Activated naive CD4-positive, alpha-beta T cell treated with anti-CD3 and anti-CD28 coated beads for 36 hours (primary cell): Measurements from ENCODE around the gene RAB21. TPM values are rescaled to one million over a fixed set of nuclear protein-coding genes. Genes with fewer than 3 reads are reported as not detected.
"Not testable (repeated sequence)": the region's sequence is repeated elsewhere in the genome, so short reads cannot be mapped to it uniquely, and the experiment has no call there.

Experiments used
- CTCF ChIA-PET: fragments of 350-600 bp; sonication (Branson Sonifier 250); formaldehyde crosslinking; loops from one replicate; lab custom pipeline; 2021; ENCODE audit warnings: antibody characterized with exemption; lab: Charles Lee
- DNase-seq: peaks from one replicate; pipeline ENCODE4 v3.0.0-alpha.2; 2020
- H3K27ac Mint-ChIP-seq: one replicate; pipeline ENCODE4 v1.8.0; 2021; ENCODE audit warnings: mild to moderate bottlenecking, mixed read lengths
- H3K27me3 Mint-ChIP-seq: one replicate; pipeline ENCODE4 v1.8.0; 2021; ENCODE audit warnings: low read depth, mixed read lengths
- H3K36me3 Mint-ChIP-seq: one replicate; pipeline ENCODE4 v1.8.0; 2021; ENCODE audit warnings: low read depth, mixed read lengths
- H3K4me1 Mint-ChIP-seq: one replicate; pipeline ENCODE4 v1.8.0; 2021; ENCODE audit warnings: low read depth, mixed read lengths
- H3K4me3 Mint-ChIP-seq: one replicate; pipeline ENCODE4 v1.8.0; 2021; ENCODE audit warnings: mild to moderate bottlenecking, moderate library complexity, mixed read lengths
- H3K9me3 Mint-ChIP-seq: one replicate; pipeline ENCODE4 v1.8.0; 2021; ENCODE audit warnings: mixed read lengths
- intact Hi-C: fragments of 100-400 bp; cut with micrococcal nuclease; formaldehyde crosslinking; loops from one replicate; pipeline ENCODE4 v1.15.1; 2023
- total RNA-seq, 2 experiments: library from RNA; stranded (reverse); gene quantifications; one replicate each; pipeline ENCODE4 v1.2.3, GENCODE V29; 2021

RAB21 gene
- total RNA-seq, 2 experiments from 2014 or later = 76.3 to 80.3 TPM

DNA sequence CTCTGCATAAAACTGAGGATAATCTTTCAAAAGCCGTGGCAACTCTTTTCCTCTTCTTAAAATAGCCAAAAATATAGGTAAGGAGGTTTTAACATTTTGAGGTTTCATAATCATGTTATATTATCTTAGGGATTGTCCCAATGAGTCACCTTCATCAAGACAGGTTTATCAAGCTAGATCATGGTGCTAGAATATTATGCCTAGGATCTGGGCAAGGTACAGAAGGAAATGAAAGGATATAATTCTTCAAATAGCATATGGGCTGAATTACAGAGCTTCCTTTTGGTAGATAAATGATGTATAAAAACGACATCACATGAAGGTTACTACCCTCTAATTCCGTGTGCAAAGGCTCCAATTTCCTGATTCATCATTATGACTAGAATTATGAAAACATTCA is 56.3 kb downstream of the RAB21 start:
- Mint-ChIP-seq H3K27ac (no peak overlapping the region), H3K27me3 (peaks cover 10% of the 10 kb centered on the region), H3K9me3 (no peaks in the 10 kb centered on the region), H3K36me3 (no peaks in the 10 kb centered on the region), H3K4me1 (no peaks in the 10 kb centered on the region), H3K4me3 (no peak overlapping the region)
- CTCF ChIA-PET = interaction anchor here (0.6 kb wide), 1 partner anchor 10 kb away, joined by 3 read pairs; no protein-coding TSS in a partner anchor
- intact Hi-C loops = loop anchor here (2.0 kb wide), 1 partner anchor 22 kb away; no protein-coding TSS in a partner anchor
- DNase-seq = no peak

GRCh38 chr12:71815242-71815641 is 60.6 kb downstream of the RAB21 start:
- H3K27me3 Mint-ChIP-seq, H3K9me3 Mint-ChIP-seq, H3K4me3 Mint-ChIP-seq, DNase-seq, intact Hi-C loops, H3K36me3 Mint-ChIP-seq, H3K27ac Mint-ChIP-seq, H3K4me1 Mint-ChIP-seq: not testable (repeated sequence)
- CTCF ChIA-PET = interaction anchor here (1.6 kb wide), 1 partner anchor 35 kb away, joined by 4 read pairs; no protein-coding TSS in a partner anchor

DNA sequence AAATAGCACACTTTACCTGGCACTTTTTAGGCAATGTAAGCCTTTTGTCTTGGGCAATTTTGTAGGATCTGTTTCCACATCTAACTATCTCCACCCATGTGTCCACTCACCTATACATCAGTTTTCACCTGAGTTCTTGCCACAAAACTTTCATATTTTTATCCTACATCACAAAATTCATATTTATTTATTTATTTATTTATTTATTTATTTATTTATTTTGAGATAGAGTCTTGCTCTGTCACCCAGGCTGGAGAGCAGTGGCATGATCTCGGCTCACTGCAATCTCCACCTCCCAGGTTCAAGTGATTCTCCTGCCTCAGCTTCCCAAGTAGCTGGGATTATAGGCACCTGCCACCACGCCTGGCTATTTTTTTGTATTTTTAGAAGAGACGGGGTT is 67.4 kb downstream of the RAB21 start:
- H3K27ac Mint-ChIP-seq, H3K4me3 Mint-ChIP-seq, DNase-seq, H3K4me1 Mint-ChIP-seq, intact Hi-C loops, CTCF ChIA-PET, H3K27me3 Mint-ChIP-seq, H3K36me3 Mint-ChIP-seq, H3K9me3 Mint-ChIP-seq: not testable (repeated sequence)

GRCh38 chr12:71828813-71829212 is 74.2 kb downstream of the RAB21 start:
- no peak for DNase-seq
- no peaks in the 10 kb centered on the region for H3K4me1 Mint-ChIP-seq
- intact Hi-C loops = no loop called here
- H3K9me3 Mint-ChIP-seq = no peaks in the 10 kb centered on the region
- H3K27ac Mint-ChIP-seq = no peak overlapping the region
- CTCF ChIA-PET = interaction anchor here (0.9 kb wide), 1 partner anchor 11 kb away, joined by 3 read pairs; the partner anchor contains the start of gene TBC1D15
- no peak overlapping the region for H3K4me3 Mint-ChIP-seq
- H3K27me3 Mint-ChIP-seq = no peaks in the 10 kb centered on the region
- no peaks in the 10 kb centered on the region for H3K36me3 Mint-ChIP-seq

DNA sequence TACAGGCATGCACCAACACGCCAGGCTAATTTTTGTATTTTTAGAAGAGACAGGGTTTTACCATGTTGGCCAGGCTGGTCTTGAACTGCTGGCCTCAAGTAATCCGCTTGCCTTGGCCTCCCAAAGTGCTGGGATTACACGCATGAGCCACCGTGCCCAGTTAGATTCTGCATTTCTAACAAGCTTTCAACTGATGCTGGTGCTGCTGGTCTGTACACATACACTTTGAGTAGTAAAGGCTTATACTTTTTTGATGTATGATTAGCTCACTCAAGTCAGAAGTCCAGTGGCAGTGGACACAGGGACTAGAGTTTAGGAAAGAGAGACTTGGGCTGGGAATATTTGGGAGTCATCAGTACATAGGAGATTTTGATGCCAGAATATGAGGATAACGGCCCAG is 82.7 kb downstream of the RAB21 start:
- Mint-ChIP-seq H3K4me3 (no peak overlapping the region), H3K9me3 (no peaks in the 10 kb centered on the region), H3K36me3 (peaks cover 12% of the 10 kb centered on the region), H3K27ac (peak overlapping the region; percentile 11), H3K27me3 (no peaks in the 10 kb centered on the region), H3K4me1 (peaks cover 49% of the 10 kb centered on the region)
- DNase-seq = no peak
- CTCF ChIA-PET = interaction anchor here (1.3 to 2.4 kb wide), 3 partner anchors 11 to 79 kb away, joined by 3 to 9 read pairs (median 5); no protein-coding TSS in a partner anchor
- intact Hi-C loops = loop anchor here (5.0 kb wide), 2 partner anchors 100 to 1590 kb away; partner anchors contain the start of gene TPH2

DNA sequence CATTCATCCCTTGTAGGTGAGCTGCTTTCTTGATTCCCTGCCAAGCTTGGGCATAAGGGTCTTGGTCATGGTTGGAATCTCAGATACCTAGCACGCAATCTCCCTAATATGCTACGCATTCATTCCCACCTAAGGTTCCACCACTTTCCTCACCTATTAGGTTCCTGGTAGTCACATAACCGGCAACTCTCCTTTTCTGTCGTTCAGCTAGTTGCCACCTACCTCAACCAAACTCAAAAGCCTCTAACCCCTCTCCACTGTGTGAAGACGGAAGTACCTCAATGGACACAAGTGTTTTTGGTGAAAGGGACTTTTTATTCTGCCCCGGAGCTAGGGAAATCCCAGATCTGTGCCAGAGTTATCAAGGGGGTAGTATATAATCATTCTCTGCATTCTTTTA is 83.6 kb downstream of the RAB21 start:
- Mint-ChIP-seq H3K27ac (peak overlapping the region; percentile 98), H3K27me3 (no peaks in the 10 kb centered on the region), H3K36me3 (peaks cover 12% of the 10 kb centered on the region), H3K4me1 (peaks cover 54% of the 10 kb centered on the region), H3K9me3 (no peaks in the 10 kb centered on the region), H3K4me3 (peak overlapping the region; percentile 22)
- DNase-seq = no peak
- CTCF ChIA-PET = interaction anchor here (1.0 to 1.4 kb wide), 3 partner anchors 10 to 80 kb away, joined by 3 to 5 read pairs (median 3); no protein-coding TSS in a partner anchor
- intact Hi-C loops = loop anchor here (5.0 kb wide), 2 partner anchors 99 to 1591 kb away; partner anchors contain the start of gene TPH2

GRCh38 chr12:71838676-71839075 is 84.0 kb downstream of the RAB21 start:
- H3K9me3 Mint-ChIP-seq = no peaks in the 10 kb centered on the region
- H3K4me3 Mint-ChIP-seq = peak overlapping the region; percentile 94
- H3K36me3 Mint-ChIP-seq = peaks cover 12% of the 10 kb centered on the region
- H3K4me1 Mint-ChIP-seq = peaks cover 54% of the 10 kb centered on the region
- intact Hi-C loops = loop anchor here (1.0 to 5.0 kb wide), 5 partner anchors 83 to 1591 kb away; partner anchors contain the start of genes TMEM19 and TPH2
- H3K27ac Mint-ChIP-seq = peak overlapping the region; percentile 98
- no peak for DNase-seq
- no peaks in the 10 kb centered on the region for H3K27me3 Mint-ChIP-seq
- CTCF ChIA-PET = interaction anchor here (1.0 to 1.4 kb wide), 4 partner anchors 9 to 80 kb away, joined by 3 to 5 read pairs (median 3); no protein-coding TSS in a partner anchor

- Mint-ChIP-seq H3K36me3 (peaks cover 12% of the 10 kb centered on the region), H3K9me3 (no peaks in the 10 kb centered on the region), H3K4me1 (peaks cover 48% of the 10 kb centered on the region), H3K4me3 (peak overlapping the region; percentile 94), H3K27ac (peak overlapping the region; percentile 98), H3K27me3 (no peaks in the 10 kb centered on the region)
- CTCF ChIA-PET = interaction anchor here (0.9 to 2.0 kb wide), 3 partner anchors 9 to 214 kb away, joined by 3 to 6 read pairs (median 5); no protein-coding TSS in a partner anchor
- peak; percentile 27 for DNase-seq
- intact Hi-C loops = no loop called here
Observed at GRCh38 chr12:71840231-71840847, 85.7 kb downstream of the RAB21 start.

DNA sequence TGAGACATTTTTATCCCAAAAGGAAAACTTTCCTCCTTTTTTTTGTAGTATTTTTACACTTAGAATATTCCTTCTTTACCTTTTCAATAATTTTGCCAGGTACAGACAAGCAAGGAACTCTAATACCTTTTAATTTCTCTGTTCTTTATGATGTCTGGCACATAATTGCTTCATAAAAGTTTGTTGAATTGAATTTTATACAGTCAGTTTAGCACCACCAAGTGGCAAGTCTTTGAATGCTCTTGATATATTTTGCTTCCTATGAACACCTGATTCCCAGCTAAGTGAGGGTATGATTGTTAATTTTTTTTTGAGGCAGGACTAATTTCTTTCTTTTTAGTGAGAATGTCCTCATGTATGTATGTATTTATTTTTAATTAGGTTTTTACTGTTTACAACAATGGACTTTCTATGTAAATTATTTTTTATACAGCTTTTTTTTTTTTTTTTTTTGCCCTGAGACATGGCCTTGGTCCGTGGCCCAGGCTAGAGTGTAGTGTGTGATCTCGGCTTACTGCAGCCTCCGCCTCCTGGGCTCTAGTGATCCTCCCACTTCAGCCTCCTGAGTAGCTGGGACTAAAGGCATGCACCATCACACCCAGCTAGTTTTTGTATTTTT is 91.8 kb downstream of the RAB21 start:
- CTCF ChIA-PET = interaction anchor here (0.6 to 4.0 kb wide), 12 partner anchors 9 to 391 kb away, joined by 3 to 27 read pairs (median 4); no protein-coding TSS in a partner anchor
- intact Hi-C loops = loop anchor here (1.0 kb wide), 1 partner anchor 66 kb away; no protein-coding TSS in a partner anchor
- Mint-ChIP-seq H3K9me3 (peaks cover 6% of the 10 kb centered on the region), H3K4me1 (peaks cover 39% of the 10 kb centered on the region), H3K36me3 (peaks cover 26% of the 10 kb centered on the region), H3K4me3 (no peak overlapping the region), H3K27me3 (no peaks in the 10 kb centered on the region), H3K27ac (no peak overlapping the region)
- DNase-seq = no peak

GRCh38 chr12:71848212-71848611 is 93.5 kb downstream of the RAB21 start:
- H3K27me3 Mint-ChIP-seq = no peaks in the 10 kb centered on the region
- H3K4me3 Mint-ChIP-seq = no peak overlapping the region
- DNase-seq = no peak
- peaks cover 13% of the 10 kb centered on the region for H3K9me3 Mint-ChIP-seq
- peak overlapping the region; percentile 66 for H3K27ac Mint-ChIP-seq
- intact Hi-C loops = loop anchor here (1.0 kb wide), 1 partner anchor 87 kb away; no protein-coding TSS in a partner anchor
- peaks cover 39% of the 10 kb centered on the region for H3K36me3 Mint-ChIP-seq
- CTCF ChIA-PET = interaction anchor here (0.6 to 4.0 kb wide), 3 partner anchors 10 to 211 kb away, joined by 3 to 27 read pairs (median 3); no protein-coding TSS in a partner anchor
- H3K4me1 Mint-ChIP-seq = peaks cover 32% of the 10 kb centered on the region

DNA sequence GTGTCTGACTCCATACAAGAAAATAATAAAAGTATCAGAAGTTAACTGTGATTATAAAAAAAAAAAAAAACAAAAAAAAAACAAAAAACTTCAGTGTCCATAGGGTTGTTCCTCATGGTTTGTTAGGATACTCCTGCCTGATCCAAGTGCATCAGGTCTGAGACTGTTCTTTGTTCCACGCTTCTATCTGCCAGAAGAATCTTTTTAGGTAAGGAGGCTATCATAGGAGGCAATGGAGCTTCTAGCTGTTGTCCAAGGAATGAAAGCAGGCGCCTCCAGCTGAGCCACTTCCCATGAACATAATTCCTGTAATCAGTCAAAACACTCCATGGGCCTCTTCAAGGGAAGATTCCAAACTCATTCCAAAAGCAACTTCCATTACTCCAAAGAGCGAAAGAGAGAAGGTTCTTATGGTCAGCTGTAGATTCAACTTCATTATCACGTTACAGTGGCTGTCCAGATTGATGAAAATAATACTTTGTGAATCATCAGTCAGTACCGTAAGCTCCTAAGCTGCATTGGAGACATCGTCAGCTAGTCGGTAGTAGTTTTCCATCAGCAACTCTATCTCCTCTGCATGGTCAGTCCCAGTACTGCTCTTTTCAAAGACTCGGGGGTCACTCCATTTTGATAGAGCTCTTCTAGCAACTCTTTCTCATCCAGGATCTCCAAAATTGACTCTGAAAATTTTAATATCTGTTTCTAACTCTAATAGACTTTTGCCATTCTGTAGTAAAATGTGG is 94.6 kb downstream of the RAB21 start:
- H3K4me1 Mint-ChIP-seq = peaks cover 42% of the 10 kb centered on the region

More for the DNA sequence above, 94.6 kb downstream of the RAB21 start:
- Mint-ChIP-seq H3K27ac (no peak overlapping the region), H3K9me3 (peaks cover 18% of the 10 kb centered on the region), H3K27me3 (no peaks in the 10 kb centered on the region), H3K4me3 (no peak overlapping the region), H3K36me3 (peaks cover 48% of the 10 kb centered on the region)
- no peak for DNase-seq
- intact Hi-C loops = no loop called here
- CTCF ChIA-PET = interaction anchor here (0.6 to 1.2 kb wide), 4 partner anchors 9 to 212 kb away, joined by 3 to 5 read pairs (median 4); partner anchors contain the start of gene TBC1D15
